Measurements from ENCODE around the gene RMDN3. TPM values are rescaled to one million over a fixed set of nuclear protein-coding genes. Genes with fewer than 3 reads are reported as not detected.

RMDN3 gene
- total RNA-seq, 4 donors from 2014 or later, result 26.7 to 41.1 (median 39.1) TPM

GRCh38 chr15:40766194-40766815, 11.3 kb upstream of the RMDN3 start:
- Histone ChIP-seq H3K36me3 (peaks cover 0 to 44% (median 0%) of the 10 kb centered on the region in 3 donors), H3K9me3 (no peaks in the 10 kb centered on the region), H3K27ac (peak overlapping the region in 2 of 4 donors; percentile 67 to 78), H3K4me3 (no peak overlapping the region), H3K27me3 (no peaks in the 10 kb centered on the region), H3K4me1 (peaks cover 0 to 61% (median 38%) of the 10 kb centered on the region in 4 donors)
- no peak for DNase-seq (ENCODE audit: low spot score in 2 of 2)
- 61 to 76% methylated on average over 6 to 7 of the region's 7 CpGs for WGBS, 2 donors
- TF ChIP-seq CTCF (IDR thresholded peaks at IDR 0.05) (no peak), POLR2A (IDR thresholded peaks at IDR 0.05) (no peak), EP300 (IDR thresholded peaks at IDR 0.05) (no peak)

GRCh38 chr15:40764629-40765103, 9.6 kb upstream of the RMDN3 start:
- Histone ChIP-seq H3K27me3 (no peaks in the 10 kb centered on the region), H3K27ac (peak overlapping the region; percentile 37 to 84 (median 72)), H3K4me1 (peaks cover 0 to 51% (median 34%) of the 10 kb centered on the region in 4 donors), H3K9me3 (no peaks in the 10 kb centered on the region), H3K4me3 (peak overlapping the region; percentile 21 to 75 (median 58)), H3K36me3 (peaks cover 0 to 28% (median 0%) of the 10 kb centered on the region in 3 donors)
- no peak for DNase-seq (ENCODE audit: low spot score in 2 of 2)
- TF ChIP-seq CTCF (IDR thresholded peaks at IDR 0.05) (no peak), POLR2A (IDR thresholded peaks at IDR 0.05) (no peak), EP300 (IDR thresholded peaks at IDR 0.05) (no peak)
- WGBS, 2 donors, result 35 to 38% methylated on average over 8 of the region's 8 CpGs

GRCh38 chr15:40763801-40764628, 9.0 kb upstream of the RMDN3 start, which contains the start of gene GCHFR:
Gene GCHFR (plus strand): TSS chr15:40764068. CDS start chr15:40764181, 113 bp downstream.
- peak; percentile 51 to 56 for DNase-seq (ENCODE audit: low spot score in 2 of 2)
- WGBS, 2 donors, result 1 to 2% methylated on average over 14 to 37 of the region's 75 CpGs
- H3K27ac ChIP-seq, result peak within 1 kb of the TSS; percentile 37 to 84 (median 72)
- peak in 1 of 2 donors; percentile 43 for TF ChIP-seq POLR2A (IDR thresholded peaks at IDR 0.05)
- TF ChIP-seq EP300 (IDR thresholded peaks at IDR 0.05), result peak in 1 of 2 donors; percentile 36
- TF ChIP-seq CTCF (IDR thresholded peaks at IDR 0.05), result peak in 4 of 5 experiments; percentile 28 to 49 (median 40)
- H3K27me3 ChIP-seq, result no peaks in the 10 kb centered on the region
- no peaks in the 10 kb centered on the region for H3K9me3 ChIP-seq
- peaks cover 0 to 45% (median 30%) of the 10 kb centered on the region in 4 donors for H3K4me1 ChIP-seq
- peak within 1 kb of the TSS; percentile 21 to 75 (median 58) for H3K4me3 ChIP-seq
- peaks cover 0 to 21% (median 0%) of the 10 kb centered on the region in 3 donors for H3K36me3 ChIP-seq

DNA sequence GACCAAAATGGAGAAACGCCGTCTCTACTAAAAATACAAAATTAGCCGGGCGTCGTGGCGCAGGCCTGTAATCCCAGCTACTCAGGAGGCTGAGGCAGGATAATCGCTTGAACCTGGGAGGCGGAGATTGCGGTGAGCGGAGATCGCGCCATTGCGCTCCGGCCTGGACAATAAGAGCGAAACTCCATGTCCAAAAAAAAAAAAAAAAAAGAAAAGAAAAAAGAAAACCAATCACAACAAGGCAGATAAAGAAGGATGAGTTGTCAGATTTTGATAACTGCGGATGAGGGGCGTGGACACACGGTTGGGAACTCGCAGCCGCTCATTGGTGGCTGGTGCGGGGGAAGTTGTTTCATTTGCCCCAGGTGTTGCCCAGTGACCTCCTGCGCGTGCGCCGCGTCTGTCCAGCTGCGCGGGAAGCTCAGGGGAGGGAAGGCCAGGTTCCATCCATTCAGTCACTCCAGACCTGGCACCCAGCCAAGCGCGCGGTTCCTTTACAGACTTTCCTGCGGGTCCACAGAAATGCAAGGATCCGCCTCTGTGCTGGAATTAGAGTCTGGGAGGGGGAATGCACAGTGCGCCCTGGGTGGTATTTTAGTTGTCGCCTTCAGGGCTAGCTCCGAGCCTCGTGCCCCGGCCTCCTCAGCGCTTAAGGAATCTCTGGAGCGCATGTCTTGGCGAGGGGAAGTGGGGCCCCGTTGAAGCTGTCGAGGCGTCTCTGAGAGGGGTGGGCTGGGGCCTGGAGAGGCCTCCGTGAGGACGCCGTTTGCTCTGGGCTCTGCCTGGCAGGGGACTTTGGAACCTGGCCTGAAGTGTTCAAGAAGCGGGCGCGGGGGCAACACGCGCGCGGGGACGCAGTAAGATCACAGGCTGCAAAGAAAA, 8.1 kb upstream of the RMDN3 start:
- Histone ChIP-seq H3K36me3 (peaks cover 0 to 13% (median 0%) of the 10 kb centered on the region in 3 donors), H3K4me1 (peaks cover 0 to 37% (median 27%) of the 10 kb centered on the region in 4 donors), H3K27me3 (no peaks in the 10 kb centered on the region), H3K4me3 (peak overlapping the region; percentile 21 to 75 (median 58)), H3K9me3 (no peaks in the 10 kb centered on the region), H3K27ac (peak overlapping the region in 3 of 4 donors; percentile 67 to 84 (median 78))
- TF ChIP-seq CTCF (IDR thresholded peaks at IDR 0.05) (no peak), EP300 (IDR thresholded peaks at IDR 0.05) (no peak), POLR2A (IDR thresholded peaks at IDR 0.05) (no peak)
- 36 to 42% methylated on average over 42 to 50 of the region's 55 CpGs for WGBS, 2 donors
- peak; percentile 48 for DNase-seq (ENCODE audit: low spot score in 2 of 2)
